ENCODE measurements around the gene ARF3. TPM values are rescaled to one million over a fixed set of nuclear protein-coding genes. Genes with fewer than 3 reads are reported as not detected.

The ARF3 gene
- total and polyA plus RNA-seq, 8 donors, result 34.7 to 56.5 (median 42.5) TPM

GRCh38 chr12:48977290-48978281, 20.3 kb upstream of the ARF3 start:
- H3K4me3 ChIP-seq, result peak overlapping the region; percentile 26 to 53 (median 40)
- H3K36me3 ChIP-seq, result no peaks in the 10 kb centered on the region
- peaks cover 32 to 100% (median 88%) of the 10 kb centered on the region in 3 donors for H3K27me3 ChIP-seq
- H3K9me3 ChIP-seq, result no peaks in the 10 kb centered on the region
- no peak overlapping the region for H3K27ac ChIP-seq
- intact Hi-C loops (cut with DNase I; ENCODE audit: low total_unique reads), result no loop called here
- H3K4me1 ChIP-seq, result peaks cover 39 to 54% (median 47%) of the 10 kb centered on the region in 4 donors
- peak; percentile 67 to 85 for DNase-seq
- TF ChIP-seq POLR2AphosphoS5 (IDR thresholded peaks at IDR 0.05), result no peak
- TF ChIP-seq CTCF (IDR thresholded peaks at IDR 0.05), result peak in 5 of 7 experiments; percentile 38 to 85 (median 59)
- 7 to 26% (median 8%) methylated on average over 21 to 50 of the region's 50 CpGs for WGBS, 5 donors

GRCh38 chr12:48973941-48974673, 16.8 kb upstream of the ARF3 start:
- WGBS, 5 donors, result 12 to 29% (median 17%) methylated on average over 9 to 19 of the region's 19 CpGs
- intact Hi-C loops (cut with DNase I; ENCODE audit: low total_unique reads), result no loop called here
- no peaks in the 10 kb centered on the region for H3K36me3 ChIP-seq
- H3K4me1 ChIP-seq, result peaks cover 39 to 61% (median 50%) of the 10 kb centered on the region in 4 donors
- no peak overlapping the region for H3K27ac ChIP-seq
- peaks cover 33 to 100% (median 88%) of the 10 kb centered on the region in 3 donors for H3K27me3 ChIP-seq
- TF ChIP-seq EP300 (IDR thresholded peaks at IDR 0.05) (no peak), CTCF (IDR thresholded peaks at IDR 0.05) (peak in 4 of 7 experiments; percentile 46 to 61 (median 48))
- no peak overlapping the region for H3K4me3 ChIP-seq
- peak; percentile 60 to 80 for DNase-seq
- no peaks in the 10 kb centered on the region for H3K9me3 ChIP-seq

GRCh38 chr12:48973531-48973930, 16.2 kb upstream of the ARF3 start:
- DNase-seq, result peak in 1 of 2 donors; percentile 46
- Histone ChIP-seq H3K4me1 (peaks cover 34 to 55% (median 45%) of the 10 kb centered on the region in 4 donors), H3K4me3 (no peak overlapping the region), H3K27me3 (peaks cover 27 to 100% (median 82%) of the 10 kb centered on the region in 3 donors), H3K9me3 (no peaks in the 10 kb centered on the region), H3K27ac (no peak overlapping the region), H3K36me3 (no peaks in the 10 kb centered on the region)
- 9 to 18% (median 13%) methylated on average over 8 to 12 of the region's 12 CpGs for WGBS, 5 donors
- TF ChIP-seq POLR2A (IDR thresholded peaks at IDR 0.05), result no peak
- no peak for TF ChIP-seq EP300 (IDR thresholded peaks at IDR 0.05)
- no peak for TF ChIP-seq CTCF (IDR thresholded peaks at IDR 0.05)
- TF ChIP-seq POLR2AphosphoS5 (IDR thresholded peaks at IDR 0.05), result no peak
- intact Hi-C loops (cut with DNase I; ENCODE audit: low total_unique reads), result no loop called here

- H3K27me3 ChIP-seq, result peaks cover 26 to 100% (median 77%) of the 10 kb centered on the region in 3 donors
- no peak for DNase-seq
- intact Hi-C loops (cut with DNase I; ENCODE audit: low total_unique reads), result no loop called here
- H3K36me3 ChIP-seq, result no peaks in the 10 kb centered on the region
- no peak overlapping the region for H3K27ac ChIP-seq
- no peak for TF ChIP-seq EP300 (IDR thresholded peaks at IDR 0.05)
- TF ChIP-seq POLR2A (IDR thresholded peaks at IDR 0.05), result no peak
- TF ChIP-seq CTCF (IDR thresholded peaks at IDR 0.05), result no peak
- no peak for TF ChIP-seq POLR2AphosphoS5 (IDR thresholded peaks at IDR 0.05)
- H3K4me1 ChIP-seq, result peaks cover 28 to 50% (median 40%) of the 10 kb centered on the region in 4 donors
- H3K4me3 ChIP-seq, result no peak overlapping the region
- WGBS, 5 donors, result 10 to 30% (median 25%) methylated on average over 3 of the region's 3 CpGs
- H3K9me3 ChIP-seq, result no peaks in the 10 kb centered on the region
Observed at GRCh38 chr12:48972952-48973483, 15.7 kb upstream of the ARF3 start.
